GM12878 (cell line): ENCODE data around the gene CACUL1. TPM values are rescaled to one million over a fixed set of nuclear protein-coding genes. Genes with fewer than 3 reads are reported as not detected.

Experiments used
- BACH1 ChIP-seq: fragments of 450-650 bp; IDR thresholded peaks from 2 replicates; pipeline ENCODE4 v1.6.1; 2017; ENCODE audit warnings: mild to moderate bottlenecking, borderline replicate concordance
- BCLAF1 ChIP-seq: fragments of 450-650 bp; IDR thresholded peaks from 2 replicates; pipeline ENCODE4 v1.6.1; 2017; ENCODE audit warnings: antibody characterized with exemption, mild to moderate bottlenecking, moderate library complexity
- CBFB ChIP-seq: IDR thresholded peaks from 2 replicates; pipeline ENCODE4 v1.6.1; 2016; ENCODE audit warnings: antibody characterized with exemption, low read depth
- HDGF ChIP-seq: fragments of 450-650 bp; IDR thresholded peaks from 2 replicates; pipeline ENCODE4 v1.6.1; 2016; ENCODE audit warnings: antibody characterized with exemption
- KAT2A ChIP-seq: conservative IDR thresholded peaks from 2 replicates; pipeline ENCODE4 v1.6.1; 2011; ENCODE audit warnings: low read depth, low read length; ENCODE audit not compliant: control insufficient read depth
- MLLT1 ChIP-seq: fragments of 450-650 bp; IDR thresholded peaks from 2 replicates; pipeline ENCODE4 v1.6.1; 2016; ENCODE audit warnings: mild to moderate bottlenecking
- MYC ChIP-seq: IDR thresholded peaks from 2 replicates; pipeline ENCODE4 v1.6.1; 2011; ENCODE audit warnings: mild to moderate bottlenecking, low read length, moderate library complexity, inconsistent platforms; ENCODE audit not compliant: insufficient read depth, insufficient replicate concordance, insufficient read length, severe bottlenecking
- RUNX3 ChIP-seq: IDR thresholded peaks from 2 replicates; pipeline ENCODE4 v1.6.1; 2012; ENCODE audit warnings: low read length, inconsistent platforms
- ZBTB11 ChIP-seq: fragments of 450-650 bp; formaldehyde crosslinking; IDR thresholded peaks from 2 replicates; pipeline ENCODE4 v1.5.0; 2022; ENCODE audit warnings: mild to moderate bottlenecking, missing genetic modification characterization
- ZNF24 ChIP-seq: fragments of 450-650 bp; IDR thresholded peaks from 2 replicates; pipeline ENCODE4 v1.6.1; 2017; ENCODE audit warnings: antibody characterized with exemption, mild to moderate bottlenecking
- polyA plus RNA-seq, 11 experiments: library from polyadenylated mRNA; depleted of rRNA in 4 of 11; unstranded in 6 of 11; stranded (reverse) in 5 of 11; fragments of >200 nt; fragmentation: Nextera tagmentation in 4 of 11; fragmentation: Illumina TruSeq in 1 of 11; extraction: Ambion mirVana in 4 of 11; extraction: Trizol in 1 of 11; gene quantifications; 1 replicate in 1 of 11; 2 replicates in 10 of 11; pipeline versions ENCODE4 v1.2.1 to v1.2.3, GENCODE V29; 2011 to 2016; ENCODE audit warnings: inconsistent platforms in 2 of 11, missing spikeins in 2 of 11, low read depth in 1 of 11
- total RNA-seq, 4 experiments: library from RNA; depleted of rRNA in 3 of 4; stranded (reverse); fragments of >200 nt in 3 of 4; fragmentation: Illumina TruSeq in 1 of 4; extraction: Trizol in 1 of 4; gene quantifications; 2 replicates each; pipeline versions ENCODE4 v1.2.1 to v1.2.3, GENCODE V29; 2013 to 2021

CACUL1 gene
- total and polyA plus RNA-seq, 10 of the 15 experiments (the other 5 are each of a cell fraction or from before 2014, with no cell fraction given) = 7.4 to 23.2 (median 13.0) TPM

GRCh38 chr10:118666350-118666749 is 88.4 kb downstream of the CACUL1 start (continued):
- TF ChIP-seq MYC (no peak), ZBTB11 (no peak), CBFB (no peak), ZNF24 (no peak), RUNX3 (no peak), MLLT1 (no peak), HDGF (no peak), KAT2A (no peak), BACH1 (no peak), BCLAF1 (no peak)
